GM13977 (cell line): ENCODE results near the gene U2AF2.
"Not testable (repeated sequence)": the region's sequence is repeated elsewhere in the genome, so short reads cannot be mapped to it uniquely, and the experiment has no call there.

Experiments
- DNase-seq: peaks from one replicate; pipeline ENCODE4 v3.0.0; 2012; ENCODE audit warnings: low spot score
- in situ Hi-C: fragments of 300-500 bp; cut with MboI; formaldehyde crosslinking; loops from one replicate; pipeline ENCODE4 v1.12.0; 2022; ENCODE audit warnings: low sequenced_read_pairs, low pct_unique_long_range_greater_than_20kb, mixed read lengths, inconsistent platforms; ENCODE audit not compliant: unreplicated experiment
- TF ChIP-seq, protein P1 (sequence below): IDR thresholded peaks from 2 replicates; pipeline ENCODE4 v1.5.1; 2012; ENCODE audit warnings: mild to moderate bottlenecking, control low read depth; ENCODE audit not compliant: insufficient read depth; ENCODE audit errors: extremely low read depth, missing control alignments

U2AF2 gene

DNA sequence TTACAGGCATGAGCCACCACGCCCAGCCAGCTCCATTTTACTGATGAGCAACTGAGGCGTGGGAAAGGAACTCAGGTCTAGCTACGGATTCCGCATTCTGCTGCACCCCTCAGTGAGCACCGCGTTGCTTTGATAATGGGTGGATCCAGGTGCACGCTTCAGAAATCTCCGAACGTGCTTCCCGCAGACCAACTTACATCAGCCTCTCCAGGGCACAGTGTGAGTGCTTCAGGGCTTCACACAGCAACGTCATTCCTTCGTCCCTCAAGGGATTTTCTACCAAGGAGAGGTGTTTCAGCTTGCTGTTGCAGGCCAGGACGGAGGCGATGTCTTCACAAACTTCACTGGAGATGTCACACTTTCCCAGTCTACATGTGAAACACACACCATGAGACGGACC lies 61.7 kb downstream of the U2AF2 start:
- TF ChIP-seq, protein P1, sequence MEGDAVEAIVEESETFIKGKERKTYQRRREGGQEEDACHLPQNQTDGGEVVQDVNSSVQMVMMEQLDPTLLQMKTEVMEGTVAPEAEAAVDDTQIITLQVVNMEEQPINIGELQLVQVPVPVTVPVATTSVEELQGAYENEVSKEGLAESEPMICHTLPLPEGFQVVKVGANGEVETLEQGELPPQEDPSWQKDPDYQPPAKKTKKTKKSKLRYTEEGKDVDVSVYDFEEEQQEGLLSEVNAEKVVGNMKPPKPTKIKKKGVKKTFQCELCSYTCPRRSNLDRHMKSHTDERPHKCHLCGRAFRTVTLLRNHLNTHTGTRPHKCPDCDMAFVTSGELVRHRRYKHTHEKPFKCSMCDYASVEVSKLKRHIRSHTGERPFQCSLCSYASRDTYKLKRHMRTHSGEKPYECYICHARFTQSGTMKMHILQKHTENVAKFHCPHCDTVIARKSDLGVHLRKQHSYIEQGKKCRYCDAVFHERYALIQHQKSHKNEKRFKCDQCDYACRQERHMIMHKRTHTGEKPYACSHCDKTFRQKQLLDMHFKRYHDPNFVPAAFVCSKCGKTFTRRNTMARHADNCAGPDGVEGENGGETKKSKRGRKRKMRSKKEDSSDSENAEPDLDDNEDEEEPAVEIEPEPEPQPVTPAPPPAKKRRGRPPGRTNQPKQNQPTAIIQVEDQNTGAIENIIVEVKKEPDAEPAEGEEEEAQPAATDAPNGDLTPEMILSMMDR: no peak
- in situ Hi-C loops: no loop called here
- no peak for DNase-seq

DNA sequence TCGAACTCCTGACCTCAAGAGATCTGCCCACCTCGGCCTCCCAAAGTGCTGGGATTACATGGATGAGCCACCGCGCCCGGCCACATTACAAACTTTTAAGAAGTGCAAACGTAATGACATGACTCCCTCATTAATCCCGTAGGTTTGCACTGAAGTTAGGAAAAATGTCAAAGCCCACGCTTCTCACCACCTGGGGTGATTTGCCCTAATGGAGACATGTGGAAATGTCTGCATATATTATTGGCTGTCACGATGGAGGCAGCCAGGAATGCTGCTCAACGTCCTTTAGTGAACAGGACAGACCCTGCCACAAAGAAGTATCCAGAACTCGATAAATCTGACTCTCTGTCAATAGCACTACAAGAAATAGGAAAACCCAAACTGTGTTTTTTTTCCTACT lies 62.4 kb downstream of the U2AF2 start:
- in situ Hi-C loops: no loop called here
- TF ChIP-seq, protein P1: no peak
- no peak for DNase-seq

DNA sequence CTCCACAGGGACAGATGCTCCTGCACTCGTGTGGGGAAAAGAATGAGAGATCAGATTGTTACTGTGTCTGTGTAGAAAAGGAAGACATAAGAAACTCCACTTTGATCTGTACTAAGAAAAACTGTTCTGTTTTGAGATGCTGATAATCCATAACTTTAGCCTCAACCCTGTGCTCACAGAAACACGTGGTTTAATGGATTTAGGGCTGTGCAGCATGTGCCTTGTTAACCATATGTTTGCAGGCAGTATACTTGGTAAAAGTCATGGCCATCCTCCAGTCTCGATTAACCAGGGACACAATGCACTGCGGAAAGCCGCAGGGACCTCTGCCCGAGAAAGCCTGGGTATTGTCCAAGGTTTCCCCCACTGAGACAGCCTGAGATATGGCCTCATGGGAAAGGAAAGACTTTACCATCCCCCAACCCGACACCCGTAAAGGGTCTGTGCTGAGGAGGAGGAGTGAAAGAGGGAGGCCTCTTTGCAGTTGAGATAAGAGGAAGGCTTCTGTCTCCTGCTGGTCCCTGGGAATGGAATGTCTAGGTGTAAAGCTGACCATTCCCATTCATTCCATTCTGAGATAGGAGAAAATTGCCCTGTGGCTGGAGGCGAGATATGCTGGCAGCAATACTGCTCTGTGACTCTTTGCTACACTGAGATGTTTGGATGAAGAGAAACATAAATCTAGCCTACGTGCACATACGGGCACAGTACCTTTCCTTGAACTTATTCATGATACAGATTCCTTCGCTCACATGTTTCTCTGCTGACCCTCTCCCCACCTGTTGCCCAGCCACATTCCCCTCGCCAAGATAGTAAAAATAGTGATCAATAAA lies 63.3 kb downstream of the U2AF2 start:
- in situ Hi-C loops, DNase-seq: not testable (repeated sequence)

DNA sequence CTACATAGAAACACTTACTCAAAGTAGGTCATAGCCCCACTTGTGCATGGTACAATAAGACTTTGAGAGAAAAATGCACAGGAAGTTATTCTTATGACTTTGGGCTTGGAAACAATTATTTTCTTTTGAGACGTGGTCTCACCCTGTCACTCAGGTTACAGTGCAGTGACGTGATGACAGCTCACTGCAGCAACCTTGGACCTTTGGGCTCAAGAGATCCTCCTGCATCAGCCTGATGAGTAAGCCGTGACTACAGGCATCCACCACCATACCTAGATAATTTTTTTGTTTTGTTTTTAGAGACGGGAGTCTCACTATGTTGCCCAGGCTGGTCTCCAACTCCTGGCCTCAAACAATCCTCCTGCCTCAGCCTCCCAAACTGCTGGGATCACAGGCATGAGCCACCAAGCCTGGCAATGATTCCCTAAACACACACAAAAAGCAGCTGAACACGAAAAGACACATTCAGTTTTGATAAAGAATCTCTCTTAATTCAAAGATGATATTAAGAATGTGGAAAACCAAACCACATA lies 65.4 kb downstream of the U2AF2 start:
- in situ Hi-C loops: no loop called here
- no peak for DNase-seq
- TF ChIP-seq, protein P1: no peak

DNA sequence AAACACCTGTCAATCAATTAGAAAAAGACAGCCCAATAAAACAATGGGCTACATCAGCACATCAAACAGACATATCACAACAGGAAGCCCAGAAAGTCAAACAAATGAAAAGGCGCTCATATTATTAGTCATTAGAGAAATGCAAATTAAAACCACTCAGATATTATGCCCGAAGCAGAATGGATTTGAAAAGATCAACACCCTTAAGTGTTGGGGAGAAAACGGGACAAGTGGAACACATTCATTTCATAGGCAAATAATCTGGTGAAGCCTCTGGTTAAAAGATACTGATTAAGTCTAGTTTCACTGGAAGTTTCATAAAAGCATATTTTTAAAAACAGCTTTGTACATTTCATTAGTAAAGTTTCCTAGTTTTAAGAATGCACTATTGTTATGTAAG lies 66.0 kb downstream of the U2AF2 start:
- in situ Hi-C loops: no loop called here
- DNase-seq: no peak
- TF ChIP-seq, protein P1: no peak

DNA sequence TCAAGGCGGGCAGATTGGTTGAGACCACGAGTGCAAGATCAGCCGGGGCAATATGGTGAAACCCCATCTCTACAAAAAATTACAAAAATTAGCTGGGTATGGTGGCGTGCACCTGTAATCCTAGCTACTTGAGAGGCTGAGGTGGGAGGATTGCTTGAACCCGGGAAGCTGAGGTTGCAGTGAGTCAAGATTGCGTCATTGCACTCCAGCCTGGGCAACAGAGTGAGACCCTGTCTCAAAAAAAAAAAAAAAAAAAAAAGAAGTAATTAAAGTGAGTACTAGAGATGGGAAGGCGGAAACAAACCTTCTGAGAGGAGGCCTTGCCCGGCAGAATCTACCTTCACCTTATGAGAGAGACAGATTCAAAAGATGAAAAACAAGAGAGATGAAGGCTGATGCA lies 68.7 kb downstream of the U2AF2 start:
- DNase-seq: no peak
- TF ChIP-seq, protein P1: no peak
- in situ Hi-C loops: no loop called here
